GM12801 (cell line): Measurements from ENCODE around the gene PLEKHM1.

ENCODE experiments used
- CTCF ChIP-seq: IDR thresholded peaks from one replicate; pipeline ENCODE4 v1.5.1; 2011; ENCODE audit warnings: control low read depth; ENCODE audit not compliant: insufficient read length; ENCODE audit errors: extremely low read depth

The PLEKHM1 gene

GRCh38 chr17:45388604-45389325, 101.8 kb downstream of the PLEKHM1 start:
- no peak for TF ChIP-seq CTCF

DNA sequence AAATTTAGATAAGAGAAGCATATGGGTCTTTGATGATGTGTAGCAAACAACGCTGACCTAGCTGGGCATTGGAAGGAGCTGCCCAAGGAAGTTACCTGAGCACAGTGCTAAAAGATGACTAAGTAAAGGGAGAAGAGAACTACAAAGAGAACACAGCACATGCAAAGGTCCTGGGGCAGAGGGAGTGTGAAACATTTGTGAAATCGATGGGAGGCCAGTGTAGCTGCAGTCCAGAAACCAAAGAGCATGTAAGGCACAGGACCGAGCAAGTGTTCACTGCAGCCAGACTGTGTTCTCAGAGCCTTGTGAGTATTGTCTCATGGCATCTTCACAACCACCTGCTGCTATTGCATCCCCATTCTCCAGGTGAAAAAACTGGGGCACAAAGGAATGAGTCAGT, 102.8 kb downstream of the PLEKHM1 start:
- no peak for TF ChIP-seq CTCF

DNA sequence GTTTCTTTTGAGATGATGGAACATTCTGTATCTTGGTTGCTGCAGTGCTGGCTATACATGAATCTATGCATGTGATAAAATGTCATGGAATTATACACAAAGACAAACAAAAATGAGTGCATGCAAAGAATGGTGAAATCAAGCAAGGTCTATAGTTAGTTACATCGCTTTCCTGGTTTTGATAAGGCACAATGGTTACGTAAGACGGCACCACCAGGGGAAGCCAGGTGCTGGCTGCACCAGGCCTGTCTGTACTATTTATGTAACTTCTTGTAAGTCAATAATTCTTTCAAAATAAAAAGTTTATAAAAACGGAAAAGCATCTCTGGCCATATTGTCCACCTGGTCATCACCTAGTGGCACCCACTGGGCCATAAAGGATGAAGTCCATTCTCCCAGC, 104.3 kb downstream of the PLEKHM1 start:
- TF ChIP-seq CTCF, result no peak
